Central memory CD8-positive, alpha-beta T cell (primary cell): ENCODE results near the gene PCGF5.
"Not testable (repeated sequence)": the region's sequence is repeated elsewhere in the genome, so short reads cannot be mapped to it uniquely, and the experiment has no call there.

Source experiments
- ATAC-seq: fragments of 150-1000 bp; cut with Tn5 transposase; replicated peaks from 2 replicates; pipeline ENCODE4 v1.10.0; 2022; ENCODE audit warnings: mild to moderate bottlenecking, moderate FRiP score, moderate number of reproducible peaks; ENCODE audit not compliant: poor library complexity, severe bottlenecking; ENCODE audit errors: extremely low read depth
- DNase-seq, 2 donors: peaks; one replicate each; pipeline ENCODE4 v3.0.0; 2021; ENCODE audit warnings: low spot score in 2 of 2
- H3K27ac Mint-ChIP-seq: one replicate; pipeline ENCODE4 v1.8.0; 2022; ENCODE audit warnings: low read depth, mild to moderate bottlenecking, moderate library complexity, mixed read lengths
- H3K27me3 Mint-ChIP-seq: one replicate; pipeline ENCODE4 v1.8.0; 2022; ENCODE audit warnings: mixed read lengths
- H3K36me3 Mint-ChIP-seq: one replicate; pipeline ENCODE4 v1.8.0; 2022; ENCODE audit warnings: mild to moderate bottlenecking, moderate library complexity, mixed read lengths; ENCODE audit not compliant: insufficient read depth
- H3K4me1 Mint-ChIP-seq: one replicate; pipeline ENCODE4 v1.8.0; 2022; ENCODE audit warnings: mixed read lengths
- H3K4me3 Mint-ChIP-seq: one replicate; pipeline ENCODE4 v1.8.0; 2022; ENCODE audit warnings: mild to moderate bottlenecking, moderate library complexity, mixed read lengths
- H3K9me3 Mint-ChIP-seq: one replicate; pipeline ENCODE4 v1.8.0; 2022; ENCODE audit warnings: mixed read lengths

The PCGF5 gene

GRCh38 chr10:91253300-91253699 lies 32.8 kb downstream of the PCGF5 start:
- DNase-seq (no peak), ATAC-seq (no peak)
- Mint-ChIP-seq H3K4me3 (no peak overlapping the region), H3K4me1 (peaks cover 5% of the 10 kb centered on the region), H3K27ac (no peak overlapping the region), H3K27me3 (no peaks in the 10 kb centered on the region), H3K36me3 (peaks cover 27% of the 10 kb centered on the region), H3K9me3 (no peaks in the 10 kb centered on the region)

- Mint-ChIP-seq H3K27me3 (no peaks in the 10 kb centered on the region), H3K4me1 (peaks cover under 1% of the 10 kb centered on the region), H3K27ac (no peak overlapping the region), H3K36me3 (peaks cover 26% of the 10 kb centered on the region), H3K4me3 (no peak overlapping the region), H3K9me3 (no peaks in the 10 kb centered on the region)
- ATAC-seq (no peak), DNase-seq (no peak)
These were observed 36.8 kb downstream of the PCGF5 start for GRCh38 chr10:91257310-91257709.

- not testable (repeated sequence) for H3K27me3 Mint-ChIP-seq, DNase-seq, H3K4me1 Mint-ChIP-seq, ATAC-seq, H3K9me3 Mint-ChIP-seq, H3K27ac Mint-ChIP-seq, H3K4me3 Mint-ChIP-seq
- peaks cover 13% of the 10 kb centered on the region for H3K36me3 Mint-ChIP-seq
These were observed 40.0 kb downstream of the PCGF5 start for GRCh38 chr10:91260417-91260816.

- H3K36me3 Mint-ChIP-seq, result peaks cover 16% of the 10 kb centered on the region
- ATAC-seq, result no peak
These were observed 51.4 kb downstream of the PCGF5 start for GRCh38 chr10:91271886-91272285.

GRCh38 chr10:91284486-91285090 lies 64.1 kb downstream of the PCGF5 start:
- no peak overlapping the region for H3K4me3 Mint-ChIP-seq
- H3K27ac Mint-ChIP-seq, result no peak overlapping the region
- DNase-seq, result no peak
- no peaks in the 10 kb centered on the region for H3K4me1 Mint-ChIP-seq
- H3K9me3 Mint-ChIP-seq, result no peaks in the 10 kb centered on the region
- ATAC-seq, result no peak
- peaks cover 4% of the 10 kb centered on the region for H3K36me3 Mint-ChIP-seq
- no peaks in the 10 kb centered on the region for H3K27me3 Mint-ChIP-seq

More at GRCh38 chr10:91271886-91272285, 51.4 kb downstream of the PCGF5 start:
- Mint-ChIP-seq H3K4me1 (no peaks in the 10 kb centered on the region), H3K27ac (no peak overlapping the region), H3K4me3 (no peak overlapping the region), H3K27me3 (no peaks in the 10 kb centered on the region), H3K9me3 (no peaks in the 10 kb centered on the region)
- DNase-seq, result no peak

- H3K36me3 Mint-ChIP-seq, result peaks cover 2% of the 10 kb centered on the region
- no peak overlapping the region for H3K27ac Mint-ChIP-seq
- ATAC-seq (no peak), DNase-seq (no peak)
- no peak overlapping the region for H3K4me3 Mint-ChIP-seq
- H3K27me3 Mint-ChIP-seq, result peaks cover 6% of the 10 kb centered on the region
- H3K9me3 Mint-ChIP-seq, result no peaks in the 10 kb centered on the region
- no peaks in the 10 kb centered on the region for H3K4me1 Mint-ChIP-seq
These were observed 66.1 kb downstream of the PCGF5 start for GRCh38 chr10:91286572-91286971.

GRCh38 chr10:91287276-91287675 lies 66.8 kb downstream of the PCGF5 start:
- Mint-ChIP-seq H3K9me3 (no peaks in the 10 kb centered on the region), H3K4me3 (no peak overlapping the region), H3K4me1 (no peaks in the 10 kb centered on the region), H3K27ac (no peak overlapping the region), H3K27me3 (peaks cover 9% of the 10 kb centered on the region), H3K36me3 (no peaks in the 10 kb centered on the region)
- DNase-seq (no peak), ATAC-seq (no peak)

- H3K27ac Mint-ChIP-seq, result no peak overlapping the region
These were observed 67.4 kb downstream of the PCGF5 start for GRCh38 chr10:91287912-91288311.

GRCh38 chr10:91289305-91289704 lies 68.8 kb downstream of the PCGF5 start:
- Mint-ChIP-seq H3K4me3 (no peak overlapping the region), H3K27ac (no peak overlapping the region), H3K4me1 (no peaks in the 10 kb centered on the region), H3K9me3 (no peaks in the 10 kb centered on the region), H3K36me3 (no peaks in the 10 kb centered on the region), H3K27me3 (peaks cover 9% of the 10 kb centered on the region)
- DNase-seq (no peak), ATAC-seq (no peak)

More at GRCh38 chr10:91287912-91288311, 67.4 kb downstream of the PCGF5 start:
- Mint-ChIP-seq H3K9me3 (no peaks in the 10 kb centered on the region), H3K4me1 (no peaks in the 10 kb centered on the region), H3K4me3 (no peak overlapping the region), H3K27me3 (peaks cover 9% of the 10 kb centered on the region), H3K36me3 (no peaks in the 10 kb centered on the region)
- ATAC-seq, result no peak
- no peak for DNase-seq

GRCh38 chr10:91290607-91291006 lies 70.1 kb downstream of the PCGF5 start:
- H3K4me1 Mint-ChIP-seq, result no peaks in the 10 kb centered on the region
- H3K27ac Mint-ChIP-seq, result no peak overlapping the region
- H3K27me3 Mint-ChIP-seq, result peaks cover 18% of the 10 kb centered on the region
- ATAC-seq, result no peak
- no peak overlapping the region for H3K4me3 Mint-ChIP-seq
- no peaks in the 10 kb centered on the region for H3K9me3 Mint-ChIP-seq
- H3K36me3 Mint-ChIP-seq, result no peaks in the 10 kb centered on the region
- DNase-seq, result no peak

GRCh38 chr10:91294134-91294906 lies 73.9 kb downstream of the PCGF5 start:
- H3K27me3 Mint-ChIP-seq, result peaks cover 18% of the 10 kb centered on the region
- no peak for DNase-seq
- peaks cover 9% of the 10 kb centered on the region for H3K4me1 Mint-ChIP-seq
- H3K9me3 Mint-ChIP-seq, result no peaks in the 10 kb centered on the region
- no peaks in the 10 kb centered on the region for H3K36me3 Mint-ChIP-seq
- no peak for ATAC-seq
- H3K4me3 Mint-ChIP-seq, result no peak overlapping the region
- no peak overlapping the region for H3K27ac Mint-ChIP-seq

GRCh38 chr10:91295346-91295745 lies 74.9 kb downstream of the PCGF5 start:
- H3K4me1 Mint-ChIP-seq, result peaks cover 9% of the 10 kb centered on the region
- DNase-seq (no peak), ATAC-seq (no peak)
- no peaks in the 10 kb centered on the region for H3K9me3 Mint-ChIP-seq
- no peak overlapping the region for H3K4me3 Mint-ChIP-seq
- H3K27me3 Mint-ChIP-seq, result peaks cover 18% of the 10 kb centered on the region
- H3K27ac Mint-ChIP-seq, result no peak overlapping the region
- no peaks in the 10 kb centered on the region for H3K36me3 Mint-ChIP-seq

GRCh38 chr10:91296471-91296870 lies 76.0 kb downstream of the PCGF5 start:
- DNase-seq (no peak), ATAC-seq (no peak)
- peaks cover 13% of the 10 kb centered on the region for H3K27me3 Mint-ChIP-seq
- no peaks in the 10 kb centered on the region for H3K9me3 Mint-ChIP-seq
- H3K27ac Mint-ChIP-seq, result no peak overlapping the region
- H3K4me1 Mint-ChIP-seq, result peaks cover 9% of the 10 kb centered on the region
- no peak overlapping the region for H3K4me3 Mint-ChIP-seq
- H3K36me3 Mint-ChIP-seq, result no peaks in the 10 kb centered on the region
